ENCODE data around the gene DIP2B.

DNA sequence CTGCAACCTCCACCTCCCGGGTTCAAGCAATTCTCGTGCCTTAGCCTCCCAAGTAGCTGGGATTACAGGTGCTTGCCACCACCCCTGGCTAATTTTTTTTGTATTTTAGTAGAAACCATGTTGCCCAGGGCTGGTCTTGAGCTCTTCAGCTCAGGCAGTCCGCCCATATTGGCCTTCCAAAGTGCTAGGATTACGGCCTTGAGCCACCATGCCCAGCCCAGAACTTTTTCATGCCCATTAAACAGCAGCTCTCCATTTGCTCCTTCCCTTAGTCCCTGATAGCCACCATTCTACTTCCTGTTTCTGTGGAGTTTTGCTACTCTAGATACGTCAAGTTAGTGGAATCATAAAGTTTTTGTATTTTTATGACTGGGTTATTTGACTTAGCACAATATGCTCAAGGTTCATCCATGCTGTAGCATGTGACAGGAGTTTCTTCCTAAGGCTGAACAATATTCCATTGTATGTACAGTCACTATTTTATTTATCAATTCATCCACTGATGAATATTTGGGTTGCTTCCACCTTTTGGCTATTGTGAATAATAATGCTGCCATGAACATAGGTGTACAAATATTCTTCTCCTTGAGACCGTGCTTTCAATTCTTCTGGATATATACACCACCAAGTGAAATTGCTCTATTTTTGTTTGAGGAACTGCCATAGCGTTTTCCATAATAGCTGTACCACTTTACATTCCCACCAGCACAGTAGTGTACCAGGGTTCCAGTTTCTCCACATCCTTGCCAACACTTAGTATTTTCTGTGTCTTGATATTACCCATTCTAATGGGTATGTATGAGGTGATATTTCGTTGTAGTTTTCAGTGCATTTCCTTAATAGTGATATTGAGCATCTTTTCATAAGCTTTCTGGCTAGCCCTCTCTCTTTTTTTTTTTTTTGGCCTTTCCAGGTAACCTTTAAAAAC lies 274.1 kb downstream of the DIP2B start:
- TF ChIP-seq, protein P1, sequence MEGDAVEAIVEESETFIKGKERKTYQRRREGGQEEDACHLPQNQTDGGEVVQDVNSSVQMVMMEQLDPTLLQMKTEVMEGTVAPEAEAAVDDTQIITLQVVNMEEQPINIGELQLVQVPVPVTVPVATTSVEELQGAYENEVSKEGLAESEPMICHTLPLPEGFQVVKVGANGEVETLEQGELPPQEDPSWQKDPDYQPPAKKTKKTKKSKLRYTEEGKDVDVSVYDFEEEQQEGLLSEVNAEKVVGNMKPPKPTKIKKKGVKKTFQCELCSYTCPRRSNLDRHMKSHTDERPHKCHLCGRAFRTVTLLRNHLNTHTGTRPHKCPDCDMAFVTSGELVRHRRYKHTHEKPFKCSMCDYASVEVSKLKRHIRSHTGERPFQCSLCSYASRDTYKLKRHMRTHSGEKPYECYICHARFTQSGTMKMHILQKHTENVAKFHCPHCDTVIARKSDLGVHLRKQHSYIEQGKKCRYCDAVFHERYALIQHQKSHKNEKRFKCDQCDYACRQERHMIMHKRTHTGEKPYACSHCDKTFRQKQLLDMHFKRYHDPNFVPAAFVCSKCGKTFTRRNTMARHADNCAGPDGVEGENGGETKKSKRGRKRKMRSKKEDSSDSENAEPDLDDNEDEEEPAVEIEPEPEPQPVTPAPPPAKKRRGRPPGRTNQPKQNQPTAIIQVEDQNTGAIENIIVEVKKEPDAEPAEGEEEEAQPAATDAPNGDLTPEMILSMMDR (IDR thresholded peaks at IDR 0.05): no peak
- TF ChIP-seq POLR2A (IDR thresholded peaks at IDR 0.05): no peak
